Pulmonary artery endothelial cell (primary cell): ENCODE data around the gene SPNS3. TPM values are rescaled to one million over a fixed set of nuclear protein-coding genes. Genes with fewer than 3 reads are reported as not detected.

Source experiments
- DNase-seq: peaks from one replicate; pipeline ENCODE4 v3.0.0-alpha.2; 2011; ENCODE audit warnings: low read depth, low spot score
- total RNA-seq: library from RNA; depleted of rRNA; stranded (reverse); fragments of >200 nt; gene quantifications from 2 replicates; pipeline ENCODE4 v1.2.3, GENCODE V29; 2014

The SPNS3 gene, protein sequence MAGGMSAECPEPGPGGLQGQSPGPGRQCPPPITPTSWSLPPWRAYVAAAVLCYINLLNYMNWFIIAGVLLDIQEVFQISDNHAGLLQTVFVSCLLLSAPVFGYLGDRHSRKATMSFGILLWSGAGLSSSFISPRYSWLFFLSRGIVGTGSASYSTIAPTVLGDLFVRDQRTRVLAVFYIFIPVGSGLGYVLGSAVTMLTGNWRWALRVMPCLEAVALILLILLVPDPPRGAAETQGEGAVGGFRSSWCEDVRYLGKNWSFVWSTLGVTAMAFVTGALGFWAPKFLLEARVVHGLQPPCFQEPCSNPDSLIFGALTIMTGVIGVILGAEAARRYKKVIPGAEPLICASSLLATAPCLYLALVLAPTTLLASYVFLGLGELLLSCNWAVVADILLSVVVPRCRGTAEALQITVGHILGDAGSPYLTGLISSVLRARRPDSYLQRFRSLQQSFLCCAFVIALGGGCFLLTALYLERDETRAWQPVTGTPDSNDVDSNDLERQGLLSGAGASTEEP
- 0.13 and 0.21 TPM in 2 replicates for total RNA-seq

DNA sequence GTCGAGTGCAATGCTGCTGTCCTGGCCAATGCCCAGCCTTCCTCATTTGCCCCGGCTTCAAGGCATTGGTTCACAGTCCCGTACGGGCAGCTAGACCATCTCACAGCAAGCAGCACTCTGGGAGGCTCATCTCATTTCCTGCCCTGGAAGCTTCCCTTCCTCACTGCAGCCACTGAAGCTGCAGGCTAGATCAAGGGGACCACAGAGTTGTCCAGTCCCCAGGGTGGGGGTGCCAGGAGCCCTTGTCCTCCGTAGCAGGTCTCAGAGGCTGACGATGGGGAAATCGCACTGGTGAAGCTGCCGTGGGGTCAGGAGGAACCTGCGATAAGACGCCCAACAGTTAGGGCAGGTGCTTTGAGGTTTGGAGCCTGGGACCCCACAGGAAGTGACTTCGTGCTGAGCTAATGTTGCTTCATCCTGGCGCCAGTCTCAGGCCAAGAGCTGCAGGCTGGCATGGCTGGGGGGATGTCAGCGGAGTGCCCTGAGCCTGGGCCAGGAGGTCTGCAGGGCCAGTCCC, at the start of gene SPNS3:
Gene SPNS3, plus strand, starts transcription at position 426 of the 517 bp plus-strand sequence. Its CDS starts 28 bp downstream, at position 454.
- DNase-seq, result no peak

DNA sequence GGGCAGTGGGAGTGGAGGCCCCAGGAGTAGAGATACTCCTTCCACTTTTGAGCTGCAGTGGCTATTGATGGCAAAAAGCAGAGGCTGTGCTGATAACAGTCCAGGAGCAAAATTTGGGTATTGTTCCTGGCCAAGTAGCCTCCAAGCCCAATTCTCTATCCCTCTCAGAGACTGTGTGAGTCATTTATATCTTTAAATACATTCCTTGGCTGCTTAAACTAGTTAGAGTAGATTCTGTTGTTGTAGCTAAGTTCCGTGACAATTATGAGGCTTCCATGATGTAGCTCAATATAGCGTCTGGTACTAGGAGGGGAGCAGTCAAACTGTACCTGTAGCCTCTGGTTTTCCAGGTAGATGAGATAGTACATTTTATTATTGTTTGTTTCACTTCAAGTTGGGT, 47.3 kb upstream of the SPNS3 start:
- no peak for DNase-seq

DNA sequence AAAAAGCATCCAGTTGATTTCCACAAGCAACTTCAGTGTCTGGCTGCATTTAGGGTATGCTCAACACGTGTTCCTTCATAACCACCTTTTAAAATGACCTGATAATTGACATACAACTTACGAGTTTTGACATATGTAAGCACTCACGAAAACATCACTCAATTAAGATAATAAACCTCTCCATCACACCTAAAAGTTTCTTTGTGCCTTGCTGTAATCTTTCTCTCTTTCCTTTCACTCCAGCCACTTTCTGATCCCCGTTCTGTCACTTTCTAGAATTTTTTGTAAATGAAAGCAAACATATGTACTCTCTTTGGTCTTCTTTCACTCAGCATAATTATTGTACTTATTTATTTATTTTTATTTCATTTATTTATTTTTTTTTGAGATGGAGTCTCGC, 46.6 kb upstream of the SPNS3 start:
- no peak for DNase-seq

GRCh38 chr17:4389079-4389478, 44.7 kb upstream of the SPNS3 start:
- DNase-seq, result no peak

- DNase-seq, result no peak
Measured at GRCh38 chr17:4393806-4394205, 39.9 kb upstream of the SPNS3 start.

GRCh38 chr17:4394208-4395110, 39.3 kb upstream of the SPNS3 start:
- no peak for DNase-seq

DNA sequence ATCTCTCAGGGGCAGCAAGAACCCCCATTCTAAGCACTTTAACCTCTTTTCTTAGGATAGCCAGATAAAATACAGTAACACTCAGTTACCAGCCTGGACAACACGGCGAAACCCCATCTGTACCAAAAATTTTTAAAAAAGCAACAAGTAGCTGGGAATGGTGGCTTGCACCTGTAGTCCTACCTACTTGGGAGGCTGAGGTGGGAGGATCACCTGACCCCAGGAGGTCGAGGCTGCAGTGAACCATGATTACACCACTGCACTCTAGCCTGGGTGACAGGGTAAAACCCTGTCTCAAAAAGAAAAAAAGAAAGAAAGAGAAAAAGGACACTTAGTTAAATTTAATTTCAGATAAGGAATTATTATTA, 38.6 kb upstream of the SPNS3 start:
- no peak for DNase-seq

GRCh38 chr17:4397840-4398239, 35.9 kb upstream of the SPNS3 start:
- DNase-seq, result no peak

DNA sequence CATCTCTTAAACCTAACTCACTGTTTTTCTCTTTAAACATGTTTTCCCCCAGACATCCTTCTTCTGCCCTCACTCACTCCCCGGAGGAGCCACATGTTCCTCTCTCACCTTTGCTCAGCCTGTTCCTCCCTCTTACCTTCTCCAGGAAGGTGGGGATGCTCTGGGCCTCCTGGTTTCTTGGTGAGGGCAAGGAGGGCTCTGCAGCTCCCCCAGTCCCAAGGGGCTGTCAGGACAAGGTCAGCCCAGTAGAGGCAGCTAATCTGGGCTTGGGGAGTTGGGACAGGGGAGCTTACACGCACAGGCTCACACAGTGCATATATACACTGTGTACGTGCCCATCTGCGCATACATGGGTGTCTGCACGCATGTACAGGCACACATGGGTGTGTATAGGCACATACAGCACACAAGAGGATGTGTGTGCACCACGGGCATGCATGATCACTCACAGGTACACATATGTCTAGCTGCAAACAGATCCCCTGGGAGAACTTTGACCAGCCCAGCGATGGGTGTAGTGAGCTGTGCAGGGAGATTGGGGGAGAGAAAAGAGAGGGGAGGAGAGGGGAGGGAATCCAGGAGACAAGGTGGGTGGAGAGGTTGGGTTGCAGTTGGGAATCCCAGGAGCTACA, 28.6 kb upstream of the SPNS3 start:
- DNase-seq, result no peak

DNA sequence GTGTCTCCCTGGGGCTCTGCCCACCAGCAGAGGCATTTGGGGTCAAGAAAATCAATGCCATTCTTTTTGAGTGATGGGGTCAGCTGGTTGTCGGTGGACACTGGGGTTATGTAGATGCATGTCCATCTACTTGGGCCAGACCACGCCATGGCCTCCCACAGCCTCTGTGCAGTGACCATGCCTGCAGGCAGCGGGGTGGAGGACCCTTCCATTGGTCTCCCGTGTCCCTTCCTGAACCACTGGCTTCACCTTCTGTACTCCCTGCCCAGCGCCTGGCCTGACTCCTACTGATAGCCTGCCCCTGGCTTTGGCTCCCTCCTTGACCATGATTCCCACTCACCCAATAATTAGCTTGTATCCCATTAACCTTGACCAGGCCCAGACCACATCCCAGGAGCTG, 28.0 kb upstream of the SPNS3 start:
- DNase-seq, result no peak

DNA sequence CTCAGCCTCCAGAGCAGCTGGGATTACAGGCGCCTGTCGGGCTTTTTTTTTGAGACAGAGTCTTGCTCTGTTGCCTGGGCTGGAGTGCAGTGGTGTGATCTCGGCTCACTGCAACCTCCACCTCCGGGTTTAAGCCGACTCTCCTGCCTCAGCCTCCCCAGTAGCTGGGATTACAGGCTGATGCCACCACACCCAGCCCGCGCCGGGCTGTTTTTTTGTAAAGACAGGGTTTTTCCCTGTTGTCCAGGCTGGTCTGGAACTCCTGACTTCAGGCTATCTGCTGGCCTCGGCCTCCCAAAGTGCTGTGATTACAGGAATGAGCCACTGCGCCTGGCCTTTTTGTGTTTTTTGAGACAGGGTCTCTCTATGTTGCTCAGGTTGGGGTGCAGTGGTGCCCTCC, 27.4 kb upstream of the SPNS3 start:
- DNase-seq, result no peak

GRCh38 chr17:4407216-4407615, 26.5 kb upstream of the SPNS3 start:
- no peak for DNase-seq

DNA sequence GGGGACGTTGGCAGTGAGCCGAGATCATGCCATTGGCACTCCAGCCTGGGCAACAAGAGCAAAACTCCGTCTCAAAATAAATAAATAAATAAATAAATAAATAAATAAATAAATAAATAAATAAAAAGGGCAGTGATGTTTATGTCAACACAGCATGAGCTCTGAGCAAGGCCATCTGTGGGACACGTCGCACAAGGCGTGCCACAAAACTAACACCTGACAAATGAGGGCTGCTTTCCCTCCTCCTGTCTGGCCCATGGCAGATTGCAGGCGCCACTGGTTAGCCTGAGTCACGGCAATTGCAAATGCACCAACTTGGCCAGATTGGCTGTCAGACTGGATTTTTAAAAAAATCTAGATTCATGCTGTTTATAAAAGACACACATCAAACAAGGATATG, 25.9 kb upstream of the SPNS3 start:
- DNase-seq, result no peak

DNA sequence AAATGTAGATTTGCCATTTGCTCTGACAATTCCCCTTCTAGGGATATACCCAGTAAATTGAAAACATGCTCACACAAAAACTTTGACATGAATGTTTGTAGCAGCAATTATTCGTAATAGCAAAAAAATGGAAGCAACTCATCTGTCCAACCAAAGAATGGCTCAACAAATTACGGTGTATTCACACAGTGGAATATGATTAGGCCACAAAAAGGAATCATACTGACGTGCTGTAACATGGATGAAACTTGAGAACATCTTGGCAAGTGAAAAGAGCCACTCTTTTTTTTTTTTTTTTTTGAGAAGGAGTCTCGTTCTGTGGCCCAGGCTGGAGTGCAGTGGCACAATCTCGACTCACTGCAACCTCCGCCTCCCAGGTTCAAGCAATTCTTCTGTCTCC, 24.1 kb upstream of the SPNS3 start:
- no peak for DNase-seq

DNA sequence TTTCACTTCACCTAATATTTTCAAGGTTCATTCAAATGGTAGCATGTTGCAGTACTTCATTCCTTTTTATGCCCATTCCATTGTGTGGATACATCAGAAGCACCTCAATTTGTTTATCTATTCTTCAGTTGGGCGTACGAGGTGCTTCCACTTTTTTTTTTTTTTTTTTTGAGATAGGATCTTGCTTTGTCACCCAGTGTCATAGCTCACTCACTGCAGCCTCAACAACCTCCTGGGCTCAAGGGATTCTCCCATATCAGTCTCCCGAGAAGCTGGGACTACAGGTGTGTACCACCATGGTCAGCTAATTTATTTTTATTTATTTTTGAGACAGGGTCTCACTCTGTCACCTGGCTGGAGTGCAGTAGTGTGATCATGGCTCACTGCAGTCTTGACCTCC, 22.5 kb upstream of the SPNS3 start:
- DNase-seq, result no peak

GRCh38 chr17:4412933-4413831, 20.6 kb upstream of the SPNS3 start:
- peak; percentile 71 for DNase-seq

GRCh38 chr17:4417129-4417667, 16.5 kb upstream of the SPNS3 start:
- DNase-seq, result no peak

- peak; percentile 58 for DNase-seq
Measured at GRCh38 chr17:4420692-4421131, 13.0 kb upstream of the SPNS3 start.

DNA sequence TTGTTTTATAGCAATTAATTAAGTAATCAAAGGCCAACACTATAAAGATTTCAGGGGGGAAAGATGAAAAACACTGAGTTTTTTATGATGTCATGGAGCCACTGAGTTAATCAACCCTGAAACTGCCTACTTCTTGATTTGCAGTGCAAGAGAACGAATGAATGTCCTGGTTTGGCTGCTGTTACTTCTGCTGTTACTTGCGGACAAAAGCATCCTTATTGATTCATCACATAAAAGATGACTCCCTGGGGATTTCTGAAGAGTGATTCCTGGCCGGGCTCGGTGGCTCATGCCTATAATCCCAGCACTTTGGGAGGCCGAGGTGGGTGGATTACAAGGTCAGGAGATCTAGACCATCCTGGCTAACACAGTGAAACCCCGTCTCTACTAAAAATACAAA, 10.9 kb upstream of the SPNS3 start:
- no peak for DNase-seq

- DNase-seq, result no peak
Measured at GRCh38 chr17:4425398-4425797, 8.3 kb upstream of the SPNS3 start.
